Left kidney (tissue), 2 donors: ENCODE results near the gene GPR17. TPM values are rescaled to one million over a fixed set of nuclear protein-coding genes. Genes with fewer than 3 reads are reported as not detected.
A peak's percentile ranks its signal among the peaks of the same experiment; 100 is the strongest.

Source experiments
- DNase-seq: peaks from one replicate; pipeline ENCODE4 v3.0.0-alpha.2; 2013
- polyA plus RNA-seq: library from polyadenylated mRNA; unstranded; fragments of 120-200 nt; gene quantifications from one replicate; pipeline ENCODE4 v1.2.1, GENCODE V29; 2013; ENCODE audit not compliant: insufficient read length

Gene GPR17
- polyA plus RNA-seq, 1 donor = 0.85 TPM

DNA sequence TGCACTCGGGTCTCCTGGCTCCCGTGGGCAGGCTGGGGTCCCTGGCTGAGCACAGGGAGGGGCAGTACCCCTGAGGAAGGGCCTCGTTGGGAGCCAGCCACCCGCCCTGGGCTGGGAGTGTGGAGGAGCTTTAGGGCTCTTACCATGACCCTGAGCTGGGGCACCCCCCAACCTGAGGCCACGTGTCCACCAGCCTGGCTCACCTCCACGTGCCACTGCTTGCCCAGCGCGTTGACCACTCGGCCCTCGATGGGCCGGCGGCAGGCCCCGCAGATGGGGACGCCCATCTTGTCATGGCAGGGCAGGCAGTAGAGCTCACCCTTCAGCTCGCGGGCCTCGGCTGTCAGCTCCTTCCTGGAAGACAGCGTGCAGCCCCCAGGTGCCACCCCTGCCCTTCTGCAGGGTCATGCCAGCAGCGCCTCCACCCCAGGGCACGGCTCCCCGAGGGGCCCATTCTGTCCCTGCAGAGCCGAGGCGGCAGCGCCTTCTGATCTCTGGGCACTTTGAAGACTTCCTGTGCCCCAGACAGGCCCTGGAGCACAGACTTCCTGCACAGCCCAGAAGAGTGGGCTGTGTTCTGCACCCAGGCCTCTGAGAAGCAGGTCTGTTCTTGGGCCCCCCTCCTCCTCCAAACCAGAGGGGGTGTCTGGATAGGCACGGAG is 4.0 kb upstream of the GPR17 start:
- no peak for DNase-seq

DNA sequence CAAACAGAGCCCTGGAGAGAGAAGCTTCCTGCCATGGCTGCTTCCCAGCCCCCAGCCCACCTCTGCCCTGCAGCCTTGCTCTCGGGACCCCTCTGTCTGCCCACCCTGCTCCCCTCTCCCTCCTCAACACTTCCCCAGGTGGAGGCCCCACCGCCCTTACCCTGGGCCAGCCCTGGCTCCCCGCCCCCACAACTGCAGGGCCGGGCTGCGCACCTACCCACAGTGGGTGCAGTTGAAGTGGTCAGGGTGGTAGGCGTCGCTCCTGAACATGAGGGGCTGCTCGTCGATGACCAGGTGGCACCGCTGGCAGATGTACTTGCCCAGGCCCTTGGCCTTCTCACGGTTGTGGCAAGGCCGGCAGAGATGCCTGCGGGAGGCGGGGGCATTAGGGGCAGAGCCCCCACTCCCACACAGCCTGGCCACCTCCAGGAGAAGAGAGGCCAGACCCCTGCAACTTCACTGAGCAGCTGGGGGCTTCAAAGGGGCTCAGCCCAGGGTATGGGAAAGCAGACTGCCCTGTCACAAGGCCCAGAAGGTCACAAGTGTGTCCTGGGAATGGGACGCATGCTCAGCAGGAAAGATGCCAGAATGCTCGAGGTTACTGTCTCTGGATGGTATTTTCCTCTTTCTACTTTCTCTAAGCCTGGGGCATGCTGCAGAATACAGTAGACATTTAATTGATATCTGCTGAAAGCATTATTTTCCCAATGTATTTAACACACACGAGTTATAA is 3.1 kb upstream of the GPR17 start:
- no peak for DNase-seq

DNA sequence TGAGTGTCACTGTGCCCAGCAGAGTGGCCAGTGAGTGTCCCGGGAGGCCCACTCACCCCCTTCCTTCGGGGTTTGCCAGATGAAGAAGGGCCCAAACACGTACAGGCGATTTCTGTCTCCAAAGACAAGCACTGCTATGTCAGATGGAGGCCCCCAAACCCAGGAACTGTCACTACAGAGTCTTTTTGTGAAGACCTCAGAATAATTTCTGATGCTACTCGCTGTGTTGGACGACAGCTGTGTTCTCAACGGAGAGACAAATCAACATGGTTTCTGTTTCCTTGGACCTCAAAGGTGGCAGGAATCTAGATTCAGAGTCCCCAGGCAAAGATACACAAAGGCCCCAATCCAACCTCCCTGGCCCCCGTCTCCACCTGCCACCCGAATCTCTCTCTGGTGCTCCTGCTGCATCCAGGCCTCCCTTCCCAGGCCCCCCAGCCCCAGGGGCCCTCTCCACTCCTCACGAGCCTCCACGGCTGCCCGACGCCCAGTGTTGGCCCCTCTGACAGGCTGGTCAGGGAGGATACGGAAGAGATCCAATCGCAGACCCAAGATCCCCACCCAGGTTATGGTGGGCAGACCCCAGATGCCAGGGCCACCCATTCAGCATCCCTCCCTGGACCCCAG is 2.4 kb upstream of the GPR17 start:
- DNase-seq = no peak

DNA sequence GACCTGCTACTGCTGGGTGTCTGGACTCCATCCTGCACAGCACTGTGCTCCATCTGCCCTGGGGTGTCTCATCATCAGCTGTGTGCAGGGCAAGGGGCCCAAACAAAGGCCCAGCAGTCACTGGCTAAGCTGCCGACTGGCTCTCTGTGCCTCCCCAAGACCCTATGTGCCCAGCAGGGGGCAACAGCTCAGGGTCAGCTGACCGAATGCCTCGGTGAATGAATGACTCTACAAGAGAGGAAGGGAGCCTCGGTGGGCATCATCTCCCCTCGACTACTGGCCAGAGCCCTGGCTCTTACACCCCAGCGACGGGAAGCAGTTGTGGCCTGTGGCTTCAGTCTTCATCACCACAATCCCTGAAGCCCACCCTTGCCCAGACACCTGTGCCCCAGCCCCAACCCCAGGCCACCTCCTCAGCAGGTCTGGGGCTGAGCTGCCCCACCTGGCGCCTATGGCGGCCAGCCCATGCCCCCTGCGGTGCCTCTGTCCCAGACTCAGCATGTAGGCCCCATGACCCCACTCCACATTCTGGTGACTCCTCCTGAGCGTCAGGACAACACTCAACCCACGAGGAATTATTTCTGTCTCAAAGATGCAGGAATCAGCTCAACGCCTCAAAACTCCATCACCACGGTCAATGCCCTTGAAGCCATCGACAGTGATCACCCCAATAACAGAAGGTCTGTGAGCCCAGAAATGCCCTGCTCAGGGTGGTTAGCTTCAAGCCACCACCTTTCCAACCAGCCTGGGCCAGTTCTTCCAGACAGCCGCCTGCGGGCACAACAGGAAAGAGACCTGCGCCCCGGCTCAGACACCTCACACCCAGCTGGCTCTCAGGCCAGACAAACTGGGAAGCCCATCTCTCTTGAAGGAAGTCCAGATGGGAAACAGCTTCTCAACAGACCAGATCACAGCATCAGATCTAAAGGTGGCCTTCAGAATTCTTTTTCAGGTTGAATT is 1.6 kb upstream of the GPR17 start:
- DNase-seq = no peak

DNA sequence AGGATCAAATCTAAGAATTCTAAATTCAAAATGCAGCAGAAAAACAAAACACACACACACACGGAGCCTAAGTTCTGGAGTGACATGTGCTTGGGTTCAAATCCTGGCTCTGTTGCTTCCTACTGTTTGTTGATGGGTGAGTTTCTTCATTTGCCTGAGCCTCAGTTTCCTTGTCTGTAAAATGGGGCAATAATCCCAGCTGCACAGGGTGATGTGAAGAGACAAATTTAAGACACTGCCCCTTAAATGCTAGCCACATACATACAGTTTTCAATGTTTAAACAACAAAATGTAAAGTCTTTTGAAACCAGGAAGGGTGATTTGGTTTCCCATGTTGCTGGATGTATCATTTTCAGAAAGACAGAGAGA is 943 bp upstream of the GPR17 start:
- no peak for DNase-seq

DNA sequence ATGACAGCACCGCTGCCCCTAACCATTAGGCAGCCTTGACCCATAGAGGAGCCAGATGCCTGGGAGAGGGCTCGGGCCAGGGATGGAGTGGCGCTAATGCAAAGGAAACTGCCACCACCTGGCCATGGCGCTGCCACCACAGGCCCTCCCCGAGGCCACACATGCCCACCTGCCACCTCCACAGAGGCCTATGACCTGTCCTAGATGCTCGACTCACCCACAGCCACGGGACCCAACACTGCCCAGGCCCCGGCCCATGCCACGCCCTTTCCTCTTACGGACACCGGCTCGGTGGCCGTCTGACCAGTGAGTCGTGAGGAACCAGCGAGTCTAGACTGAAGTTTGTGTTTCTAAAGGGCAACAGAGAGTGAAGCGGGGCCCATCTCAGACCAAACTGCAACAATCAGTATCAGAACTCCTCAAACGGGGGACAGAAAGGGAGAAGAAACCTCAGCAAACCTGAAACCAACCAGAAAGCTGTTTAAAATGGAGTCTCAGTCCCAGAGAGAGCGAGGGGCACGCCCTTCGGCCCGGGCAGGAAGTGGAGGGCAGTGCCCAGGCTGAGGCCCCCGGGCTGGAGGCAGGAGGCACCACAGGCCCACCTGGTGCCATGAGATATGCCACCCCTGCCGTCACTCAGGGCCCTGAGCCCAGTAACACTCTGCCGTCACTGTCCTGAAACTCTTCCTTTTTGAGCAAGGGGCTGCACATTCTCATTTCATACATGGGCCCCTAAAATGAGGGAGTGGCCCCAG is 711 bp downstream of the GPR17 start:
- DNase-seq = no peak

DNA sequence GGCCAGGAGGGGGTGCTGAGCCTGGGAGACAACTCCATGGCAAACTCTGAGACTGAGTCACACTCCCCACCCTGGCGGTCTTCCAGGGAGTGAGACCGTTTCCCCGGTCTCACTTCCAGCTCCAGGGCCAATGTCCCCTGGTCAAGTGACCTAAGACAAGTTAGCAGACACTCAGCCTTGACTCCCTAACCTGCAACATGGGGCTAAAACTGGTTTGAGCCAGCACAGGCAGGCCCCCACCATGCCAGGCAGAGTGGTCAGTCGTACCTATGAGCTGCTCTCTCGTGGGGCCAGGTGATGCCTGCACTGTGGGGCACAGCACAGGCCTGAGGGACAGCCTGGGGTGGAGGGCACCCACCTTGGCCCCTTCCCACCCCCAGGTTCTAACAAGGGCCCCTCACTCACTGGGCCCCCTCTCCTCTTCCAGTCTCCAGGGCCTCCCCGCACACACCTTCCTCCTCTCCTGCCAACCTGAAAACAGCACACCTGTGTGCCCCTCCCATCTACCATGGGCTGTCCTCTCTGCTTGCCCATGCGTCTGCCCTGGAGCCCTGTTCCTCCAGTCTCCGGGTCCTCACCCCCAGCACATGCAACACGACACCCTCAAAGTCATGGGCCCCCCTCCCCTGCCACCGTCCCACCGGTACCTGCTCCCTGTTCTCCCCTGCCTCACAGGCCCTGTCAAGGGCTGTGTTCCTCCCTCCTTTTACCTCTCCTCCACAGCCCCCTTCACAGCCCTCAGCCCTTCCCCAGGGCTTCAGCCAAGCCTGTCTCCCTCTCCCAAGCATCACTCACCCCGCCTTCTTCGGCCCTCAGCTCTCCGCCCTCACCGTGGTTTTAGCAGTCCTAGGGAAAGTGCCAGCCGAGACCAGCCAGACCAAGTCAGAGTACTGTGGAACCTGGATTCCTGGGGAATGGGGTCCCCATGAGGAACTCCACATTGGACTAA is 1.6 kb downstream of the GPR17 start:
- DNase-seq = no peak

DNA sequence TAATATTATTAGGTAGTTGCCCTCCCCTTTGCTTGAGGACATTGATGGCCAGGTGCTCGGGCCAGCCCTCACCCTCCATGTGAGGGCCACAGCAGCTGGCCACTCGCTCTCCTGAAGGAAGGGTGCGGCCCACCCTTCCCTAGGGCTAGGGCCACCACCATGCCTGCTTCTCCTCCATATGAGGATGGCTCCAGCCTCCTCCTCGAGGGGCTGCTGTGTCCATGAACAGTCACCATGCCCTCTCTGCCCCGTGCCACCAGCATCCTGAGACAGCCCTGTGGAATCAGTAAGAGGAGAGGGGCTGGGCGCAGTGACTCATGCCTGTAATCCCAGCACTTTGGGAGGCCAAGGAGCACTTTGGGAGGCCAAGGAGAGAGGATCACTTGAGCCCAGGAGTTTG is 2.4 kb downstream of the GPR17 start:
- DNase-seq = no peak

DNA sequence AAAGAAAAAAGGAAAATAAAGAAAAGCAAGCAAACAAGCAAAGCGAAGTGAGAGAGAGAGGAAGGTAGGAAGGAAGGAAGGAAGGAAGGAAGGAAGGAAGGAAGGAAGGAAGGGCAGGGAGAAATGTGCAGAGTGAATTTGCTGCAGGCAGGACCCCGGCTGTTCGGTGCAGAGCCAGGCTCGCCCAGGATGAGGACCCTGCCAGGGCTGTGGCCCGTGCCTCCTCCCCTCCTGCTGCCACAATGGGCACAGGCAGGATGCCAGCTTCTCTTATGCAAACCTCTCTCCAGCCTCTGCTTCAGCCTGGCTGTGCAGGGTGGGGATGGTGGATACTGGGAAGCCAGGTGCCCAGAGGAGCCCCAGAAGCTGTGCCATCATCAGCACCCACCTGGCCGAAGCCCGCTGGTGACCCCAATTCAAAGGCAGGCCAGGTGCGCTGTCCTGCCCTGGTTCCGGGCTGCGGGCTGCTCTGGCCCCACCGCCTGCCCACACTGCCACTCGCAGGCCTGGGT is 3.2 kb downstream of the GPR17 start:
- no peak for DNase-seq

DNA sequence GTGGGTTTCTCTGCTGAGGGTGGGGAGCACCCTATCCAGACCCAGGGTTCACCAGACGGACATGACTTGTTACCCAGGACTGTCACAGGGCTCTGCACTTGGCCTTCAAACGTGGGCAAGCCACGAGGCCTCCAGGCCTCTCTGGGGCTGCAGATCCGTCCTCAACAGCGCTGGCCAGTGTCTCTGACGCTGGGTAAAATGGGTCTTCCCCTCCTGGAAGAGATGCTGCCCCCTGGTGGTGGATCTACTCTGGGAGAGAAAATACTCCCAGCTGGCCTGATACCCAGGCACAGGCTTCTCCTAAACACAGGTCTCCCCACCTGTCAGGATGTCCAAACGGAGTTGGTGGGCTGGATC is 3.7 kb downstream of the GPR17 start:
- DNase-seq = peak; percentile 73

DNA sequence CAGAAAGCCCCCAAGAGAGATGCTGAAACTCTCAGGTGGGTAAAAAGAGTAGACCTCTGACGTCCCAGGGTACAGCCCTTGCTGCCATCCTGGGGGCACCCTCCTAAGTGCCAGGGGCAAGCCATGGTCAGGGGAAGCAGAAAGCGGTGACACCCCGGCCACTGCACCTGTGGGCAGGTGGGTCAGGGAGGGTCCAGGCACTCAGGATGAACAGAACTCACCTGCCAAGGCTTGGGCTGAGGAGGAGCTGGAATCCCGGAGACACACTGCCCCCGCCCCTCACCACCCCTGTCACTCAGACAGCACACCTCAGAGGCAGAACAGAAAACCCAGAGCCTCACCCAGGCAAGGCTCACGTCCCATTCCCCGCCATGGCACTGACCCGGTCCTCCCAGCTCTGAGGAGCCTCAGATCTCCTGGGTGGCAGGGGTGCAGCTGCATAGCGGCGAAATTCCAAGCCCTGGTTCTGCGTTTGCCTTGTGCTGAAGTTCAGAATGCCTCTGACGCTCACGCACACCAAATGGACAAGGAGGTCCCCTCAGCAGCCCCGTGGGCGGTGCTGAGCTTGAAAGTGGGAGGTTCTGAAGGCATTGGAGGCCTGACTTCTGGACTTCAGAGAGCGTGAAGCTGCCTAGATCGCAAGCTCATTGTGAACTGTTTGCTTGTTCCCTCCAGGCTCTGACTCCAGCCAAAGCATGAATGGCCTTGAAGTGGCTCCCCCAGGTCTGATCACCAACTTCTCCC is 4.3 kb downstream of the GPR17 start:
- DNase-seq = no peak

DNA sequence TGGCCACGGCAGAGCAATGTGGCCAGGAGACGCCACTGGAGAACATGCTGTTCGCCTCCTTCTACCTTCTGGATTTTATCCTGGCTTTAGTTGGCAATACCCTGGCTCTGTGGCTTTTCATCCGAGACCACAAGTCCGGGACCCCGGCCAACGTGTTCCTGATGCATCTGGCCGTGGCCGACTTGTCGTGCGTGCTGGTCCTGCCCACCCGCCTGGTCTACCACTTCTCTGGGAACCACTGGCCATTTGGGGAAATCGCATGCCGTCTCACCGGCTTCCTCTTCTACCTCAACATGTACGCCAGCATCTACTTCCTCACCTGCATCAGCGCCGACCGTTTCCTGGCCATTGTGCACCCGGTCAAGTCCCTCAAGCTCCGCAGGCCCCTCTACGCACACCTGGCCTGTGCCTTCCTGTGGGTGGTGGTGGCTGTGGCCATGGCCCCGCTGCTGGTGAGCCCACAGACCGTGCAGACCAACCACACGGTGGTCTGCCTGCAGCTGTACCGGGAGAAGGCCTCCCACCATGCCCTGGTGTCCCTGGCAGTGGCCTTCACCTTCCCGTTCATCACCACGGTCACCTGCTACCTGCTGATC is 4.9 kb downstream of the GPR17 start:
- no peak for DNase-seq

DNA sequence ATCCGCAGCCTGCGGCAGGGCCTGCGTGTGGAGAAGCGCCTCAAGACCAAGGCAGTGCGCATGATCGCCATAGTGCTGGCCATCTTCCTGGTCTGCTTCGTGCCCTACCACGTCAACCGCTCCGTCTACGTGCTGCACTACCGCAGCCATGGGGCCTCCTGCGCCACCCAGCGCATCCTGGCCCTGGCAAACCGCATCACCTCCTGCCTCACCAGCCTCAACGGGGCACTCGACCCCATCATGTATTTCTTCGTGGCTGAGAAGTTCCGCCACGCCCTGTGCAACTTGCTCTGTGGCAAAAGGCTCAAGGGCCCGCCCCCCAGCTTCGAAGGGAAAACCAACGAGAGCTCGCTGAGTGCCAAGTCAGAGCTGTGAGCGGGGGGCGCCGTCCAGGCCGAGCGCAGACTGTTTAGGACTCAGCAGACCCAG is 5.4 kb downstream of the GPR17 start:
- no peak for DNase-seq

DNA sequence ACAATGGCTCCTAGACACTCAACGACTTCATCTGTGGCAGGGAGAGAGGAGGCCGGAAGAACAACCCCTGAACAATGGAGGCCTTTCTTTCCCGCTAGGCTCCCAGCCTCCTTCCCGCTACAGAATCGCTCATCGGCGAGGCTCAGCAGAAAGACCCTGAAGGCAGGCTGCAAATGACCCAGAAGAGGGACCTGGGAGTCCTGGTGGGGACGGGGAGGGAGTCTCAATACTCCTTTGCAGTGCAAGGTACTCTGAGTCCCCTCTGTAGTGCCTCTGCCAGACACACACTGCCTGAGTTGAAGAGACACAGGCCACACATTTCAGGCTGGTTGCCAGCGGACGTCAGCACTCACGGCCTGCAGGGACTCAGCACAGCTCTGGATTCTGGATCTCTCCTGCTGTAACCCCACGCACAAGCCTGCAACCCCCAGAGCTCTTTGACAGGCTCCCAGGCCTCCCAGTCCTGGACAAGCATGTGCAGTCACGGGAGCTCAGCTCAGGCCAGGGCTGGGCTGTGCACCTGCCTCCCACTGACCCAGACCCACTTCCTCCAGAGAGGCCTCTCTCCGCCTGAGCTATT is 6.1 kb downstream of the GPR17 start:
- DNase-seq = no peak

DNA sequence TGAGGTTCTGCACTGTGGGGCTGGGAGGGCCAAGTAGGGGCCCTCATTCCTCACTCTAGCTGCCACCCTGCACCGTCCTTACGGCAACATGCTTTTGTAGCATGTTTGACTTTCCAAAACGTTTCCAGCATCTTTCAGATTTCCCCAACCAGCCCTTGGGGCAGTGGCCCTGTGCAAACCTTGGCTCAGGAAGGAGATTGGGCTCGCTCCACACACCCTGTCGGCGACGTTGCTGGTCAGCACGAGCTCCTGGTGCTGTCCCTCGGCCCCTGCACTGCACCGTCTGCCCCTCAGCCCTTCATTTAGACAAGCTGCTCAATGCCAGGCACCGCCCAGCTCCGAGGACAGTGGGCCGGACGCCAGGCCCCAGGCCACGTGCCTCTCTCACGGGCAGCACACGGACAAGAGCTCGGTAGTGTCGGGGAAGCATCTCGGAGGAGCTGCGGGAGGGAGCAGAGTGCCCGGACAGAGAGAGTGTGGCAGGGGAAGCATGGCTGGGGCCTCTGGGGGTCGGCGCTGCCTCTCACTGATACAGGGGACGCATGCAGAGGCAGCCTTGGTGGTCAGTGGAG is 6.9 kb downstream of the GPR17 start:
- DNase-seq = no peak

DNA sequence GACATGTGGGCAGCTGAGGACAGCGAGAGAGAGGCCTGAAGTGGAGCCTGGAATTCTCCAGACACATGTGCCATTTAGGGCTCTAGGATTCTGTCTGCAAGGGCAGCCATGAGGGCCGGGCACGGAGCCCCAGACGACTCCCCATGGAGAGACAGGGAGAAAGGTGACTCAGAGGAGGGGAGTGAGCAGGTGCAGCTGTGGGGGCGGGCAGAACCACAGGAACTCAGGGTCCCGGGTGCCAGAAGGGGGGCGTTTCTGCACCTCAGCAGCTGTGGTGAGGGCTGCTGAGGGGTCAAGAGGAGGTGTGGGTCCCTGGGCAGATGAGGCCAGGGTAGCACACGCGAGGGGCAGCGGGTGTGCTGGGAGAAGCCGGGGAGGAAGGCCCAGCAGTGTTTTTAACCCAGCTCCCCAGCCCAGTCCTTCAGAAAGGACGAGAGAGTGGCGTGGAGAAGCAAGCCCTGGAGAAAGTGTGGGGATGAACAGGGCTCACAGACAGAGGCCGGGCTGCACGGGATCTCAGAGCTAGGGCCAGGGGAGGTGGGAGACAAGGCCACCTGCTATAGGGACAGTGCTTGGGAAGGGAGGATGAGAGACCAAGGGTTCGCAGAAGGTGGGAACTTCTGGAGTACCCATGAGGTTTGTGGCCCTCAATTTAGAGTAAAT is 7.6 kb downstream of the GPR17 start:
- DNase-seq = no peak

DNA sequence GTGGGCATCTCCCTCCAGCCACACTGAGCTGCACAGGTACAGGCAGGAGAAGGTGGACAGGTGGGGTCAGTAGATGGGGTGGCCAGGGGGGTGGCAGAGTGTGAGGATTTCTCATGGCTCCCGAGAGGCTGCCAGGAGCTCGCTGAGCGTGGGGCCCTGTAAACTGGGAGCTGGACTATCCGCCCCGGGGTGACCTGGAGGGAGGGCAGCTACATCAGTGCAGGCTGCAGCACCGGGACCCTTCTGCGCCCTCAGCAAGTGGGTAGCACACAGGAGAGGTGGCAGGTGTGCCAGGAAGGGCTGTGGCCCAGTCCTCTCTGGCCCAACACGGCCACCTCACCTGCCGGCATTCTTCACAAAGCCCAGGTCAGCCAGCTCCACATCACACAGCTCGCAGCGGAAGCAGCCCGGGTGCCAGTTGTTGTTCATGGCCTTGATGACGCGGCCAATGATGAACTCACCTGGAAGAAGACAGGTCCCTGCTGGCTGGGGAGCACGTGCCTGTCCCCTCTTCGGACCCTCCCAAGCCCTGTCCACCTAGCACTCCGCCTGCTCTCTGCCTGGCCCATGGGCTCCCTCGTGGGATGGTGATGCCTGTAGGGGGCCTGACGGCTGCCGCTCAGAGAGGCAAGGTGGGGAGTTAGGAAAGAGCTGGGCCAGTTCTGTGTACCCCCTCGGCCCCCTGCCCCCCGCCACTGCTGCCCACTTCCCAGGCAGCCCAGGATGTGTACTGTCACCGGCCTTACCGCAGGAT is 8.3 kb downstream of the GPR17 start:
- no peak for DNase-seq
